Measurements from ENCODE around the gene RTL9.
"Not testable (repeated sequence)": the region's sequence is repeated elsewhere in the genome, so short reads cannot be mapped to it uniquely, and the experiment has no call there.

DNA sequence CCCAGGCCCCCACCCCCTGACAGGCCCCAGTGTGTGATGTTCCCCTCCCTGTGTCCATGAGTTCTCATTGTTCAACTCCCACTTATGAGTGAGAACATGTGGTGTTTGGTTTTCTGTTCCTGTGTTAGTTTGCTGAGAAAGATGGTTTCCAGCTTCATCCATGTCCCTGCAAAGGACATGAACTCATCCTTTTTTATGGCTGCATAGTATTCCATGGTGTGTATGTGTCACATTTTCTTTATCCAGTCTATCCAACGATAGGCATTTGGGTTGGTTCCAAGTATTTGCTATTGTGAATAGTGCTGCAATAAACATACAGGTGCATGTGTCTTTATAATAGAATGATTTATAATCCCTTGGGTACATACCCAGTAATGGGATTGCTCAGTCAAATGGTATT, 30.0 kb upstream of the RTL9 start:
- TF ChIP-seq, protein P1, sequence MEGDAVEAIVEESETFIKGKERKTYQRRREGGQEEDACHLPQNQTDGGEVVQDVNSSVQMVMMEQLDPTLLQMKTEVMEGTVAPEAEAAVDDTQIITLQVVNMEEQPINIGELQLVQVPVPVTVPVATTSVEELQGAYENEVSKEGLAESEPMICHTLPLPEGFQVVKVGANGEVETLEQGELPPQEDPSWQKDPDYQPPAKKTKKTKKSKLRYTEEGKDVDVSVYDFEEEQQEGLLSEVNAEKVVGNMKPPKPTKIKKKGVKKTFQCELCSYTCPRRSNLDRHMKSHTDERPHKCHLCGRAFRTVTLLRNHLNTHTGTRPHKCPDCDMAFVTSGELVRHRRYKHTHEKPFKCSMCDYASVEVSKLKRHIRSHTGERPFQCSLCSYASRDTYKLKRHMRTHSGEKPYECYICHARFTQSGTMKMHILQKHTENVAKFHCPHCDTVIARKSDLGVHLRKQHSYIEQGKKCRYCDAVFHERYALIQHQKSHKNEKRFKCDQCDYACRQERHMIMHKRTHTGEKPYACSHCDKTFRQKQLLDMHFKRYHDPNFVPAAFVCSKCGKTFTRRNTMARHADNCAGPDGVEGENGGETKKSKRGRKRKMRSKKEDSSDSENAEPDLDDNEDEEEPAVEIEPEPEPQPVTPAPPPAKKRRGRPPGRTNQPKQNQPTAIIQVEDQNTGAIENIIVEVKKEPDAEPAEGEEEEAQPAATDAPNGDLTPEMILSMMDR (IDR thresholded peaks at IDR 0.05) = not testable (repeated sequence)
- not testable (repeated sequence) for TF ChIP-seq POLR2A (IDR thresholded peaks at IDR 0.05)
